ENCODE measurements around the gene DAPK2.
A peak's percentile ranks its signal among the peaks of the same experiment; 100 is the strongest.

DAPK2 gene

DNA sequence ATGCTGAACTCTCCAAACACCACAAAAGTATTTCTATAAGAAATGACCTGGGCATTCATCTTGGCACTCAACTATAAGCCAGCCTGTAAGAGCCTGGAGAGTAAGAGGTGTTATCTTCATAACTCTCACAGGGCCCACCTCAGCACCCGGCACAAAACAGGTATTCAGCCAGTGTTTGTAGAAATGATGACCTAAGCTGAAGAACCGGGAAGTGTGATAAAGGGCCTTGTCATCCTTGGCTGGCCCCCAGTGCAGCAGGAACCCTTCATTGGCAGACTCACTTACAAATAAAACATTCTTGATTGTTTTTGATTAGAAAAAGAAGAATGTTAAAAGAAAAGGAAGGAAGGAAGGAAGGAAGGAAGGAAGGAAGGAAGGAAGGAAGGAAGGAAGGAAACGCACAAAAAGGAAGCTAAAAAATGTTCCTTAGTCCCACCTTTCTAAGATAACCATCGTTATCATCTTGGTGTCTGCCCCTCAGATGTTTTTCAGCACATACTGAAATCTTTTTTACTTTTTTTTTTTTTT, 52.1 kb downstream of the DAPK2 start:
- DNase-seq: no peak

DNA sequence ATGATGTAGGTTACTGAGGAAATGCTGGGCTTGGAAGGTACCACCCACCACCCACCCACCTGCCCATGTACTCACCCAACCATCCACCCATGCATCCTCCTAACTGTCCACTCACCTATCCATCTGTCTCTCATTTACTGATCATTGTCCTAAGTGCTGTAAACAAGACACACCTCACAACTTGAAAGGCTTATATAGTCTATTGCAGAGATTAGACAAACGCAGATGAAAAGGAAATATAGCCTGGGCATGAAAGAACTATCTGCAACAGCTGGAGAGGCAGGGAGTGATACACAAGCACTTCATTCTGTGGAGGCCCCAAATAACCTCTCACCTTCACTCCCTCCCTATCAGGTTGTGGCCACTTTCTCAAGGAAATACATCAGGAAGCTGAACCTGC, 54.0 kb downstream of the DAPK2 start:
- no peak for DNase-seq

DNA sequence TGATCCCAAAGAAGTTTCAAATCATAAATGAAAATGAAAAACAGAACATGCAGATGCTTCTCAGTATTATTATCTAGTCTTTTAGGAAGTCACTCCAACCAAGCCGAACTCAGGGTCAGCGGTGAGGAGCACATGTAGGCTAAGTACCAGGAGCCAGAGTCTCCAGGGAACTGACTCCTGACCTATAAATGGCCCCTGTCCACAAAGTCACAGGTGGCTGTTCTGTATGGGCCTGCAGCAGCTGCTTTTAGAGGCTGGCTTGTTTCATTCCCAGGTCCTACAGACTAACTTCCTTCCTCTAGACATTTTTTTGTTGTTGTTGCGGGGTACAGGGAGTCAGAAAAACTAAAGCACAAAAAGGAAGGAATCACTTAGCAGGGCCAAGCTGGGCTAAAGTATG, 54.6 kb downstream of the DAPK2 start:
- DNase-seq: no peak

DNA sequence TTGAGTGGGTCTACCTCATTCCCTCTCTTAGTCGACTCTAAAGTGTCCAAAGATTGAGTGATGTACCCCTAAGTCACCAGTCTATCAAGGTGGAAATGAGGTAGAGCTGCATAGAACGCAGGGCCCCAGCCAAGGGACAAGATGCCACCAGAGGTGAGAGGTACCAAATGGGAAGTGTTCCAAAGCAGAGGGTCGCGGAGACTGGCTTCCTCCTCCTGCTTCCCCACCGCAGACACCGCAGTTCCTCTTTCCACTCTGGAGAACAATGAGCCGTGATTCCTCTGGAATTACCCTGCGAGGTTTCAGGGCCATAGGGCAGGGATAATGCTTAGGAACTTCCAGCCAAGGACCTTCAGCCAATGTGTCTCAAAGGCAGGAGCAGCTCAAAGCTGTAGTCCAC, 55.8 kb downstream of the DAPK2 start:
- no peak for DNase-seq

DNA sequence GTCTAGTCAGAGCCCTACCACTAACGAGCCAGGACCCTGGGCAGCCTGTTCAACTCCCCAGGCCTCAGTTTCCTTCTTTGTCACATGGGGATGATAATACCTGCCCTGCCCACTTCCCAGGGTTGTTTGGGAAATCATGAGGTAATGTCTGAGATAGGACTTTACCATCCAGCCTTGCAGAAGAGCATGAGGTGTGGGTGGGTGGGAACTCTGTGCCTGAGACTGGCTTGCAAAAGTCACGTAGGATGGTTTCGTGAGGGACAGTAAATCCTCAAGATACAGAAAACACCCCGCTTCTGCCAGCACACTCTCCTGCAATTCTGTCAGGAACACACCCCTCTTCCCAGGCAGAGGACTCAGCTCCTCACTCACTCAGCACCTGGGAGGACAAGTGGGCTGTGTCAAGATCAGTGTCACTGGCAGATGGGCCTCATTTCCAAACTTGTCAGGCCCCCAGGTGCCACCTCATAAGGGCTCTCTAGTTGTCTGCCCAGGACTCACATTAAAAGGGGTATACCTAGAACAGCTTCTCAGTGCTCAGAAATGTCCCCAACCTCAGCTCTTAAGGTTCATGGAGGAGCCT, 58.4 kb downstream of the DAPK2 start:
- DNase-seq: no peak

DNA sequence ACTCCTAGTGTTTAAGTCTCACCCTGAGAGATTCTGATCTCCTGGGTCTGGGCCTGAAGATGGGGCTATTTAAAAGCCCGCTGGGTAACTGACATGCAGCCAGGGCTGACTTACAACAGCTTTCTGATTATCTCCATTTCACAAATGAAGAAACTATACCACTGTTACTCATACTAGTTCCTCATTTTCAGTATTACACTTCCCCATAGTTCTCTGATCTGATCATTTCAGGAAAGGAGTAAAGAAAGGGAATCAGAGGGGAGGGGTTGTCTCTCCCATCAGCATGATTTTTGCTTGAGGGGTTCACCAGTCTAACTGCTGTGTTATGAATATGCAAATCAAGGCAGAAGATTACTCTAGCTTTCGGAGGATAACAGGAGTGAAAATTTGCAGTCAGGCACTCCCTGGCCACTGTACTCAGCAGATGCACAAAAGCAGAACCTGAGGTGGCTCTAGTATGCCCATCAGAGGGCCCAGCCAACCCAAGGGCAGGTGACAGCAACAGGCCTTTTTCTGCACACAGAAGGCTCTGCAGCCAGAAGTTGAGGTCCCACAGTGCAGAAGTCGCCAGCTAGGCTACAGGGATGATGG, 59.4 kb downstream of the DAPK2 start:
- DNase-seq: no peak

DNA sequence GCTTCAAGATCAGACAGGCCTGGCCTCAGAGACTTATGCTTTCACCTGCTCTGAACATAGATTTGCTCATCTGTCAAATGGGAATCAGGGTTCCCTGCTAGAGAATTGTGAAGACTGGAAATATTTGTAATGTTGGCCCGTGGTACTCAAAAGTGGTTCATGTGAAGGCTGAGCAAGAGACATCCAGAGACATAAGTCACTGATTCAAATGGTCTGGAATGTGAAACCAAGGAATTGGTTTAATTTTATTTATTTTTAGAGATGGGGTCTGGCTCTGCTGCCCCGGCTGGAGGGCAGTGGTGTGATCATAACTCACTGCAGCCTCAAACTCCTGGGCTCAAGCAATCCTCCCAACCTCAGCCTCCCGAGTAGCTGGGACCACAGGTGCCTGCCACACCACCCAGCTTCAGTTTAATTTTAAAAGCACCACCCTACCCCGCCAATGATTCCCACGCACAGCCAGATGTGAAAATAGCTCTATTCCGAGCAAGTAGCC, 60.1 kb downstream of the DAPK2 start:
- no peak for DNase-seq

DNA sequence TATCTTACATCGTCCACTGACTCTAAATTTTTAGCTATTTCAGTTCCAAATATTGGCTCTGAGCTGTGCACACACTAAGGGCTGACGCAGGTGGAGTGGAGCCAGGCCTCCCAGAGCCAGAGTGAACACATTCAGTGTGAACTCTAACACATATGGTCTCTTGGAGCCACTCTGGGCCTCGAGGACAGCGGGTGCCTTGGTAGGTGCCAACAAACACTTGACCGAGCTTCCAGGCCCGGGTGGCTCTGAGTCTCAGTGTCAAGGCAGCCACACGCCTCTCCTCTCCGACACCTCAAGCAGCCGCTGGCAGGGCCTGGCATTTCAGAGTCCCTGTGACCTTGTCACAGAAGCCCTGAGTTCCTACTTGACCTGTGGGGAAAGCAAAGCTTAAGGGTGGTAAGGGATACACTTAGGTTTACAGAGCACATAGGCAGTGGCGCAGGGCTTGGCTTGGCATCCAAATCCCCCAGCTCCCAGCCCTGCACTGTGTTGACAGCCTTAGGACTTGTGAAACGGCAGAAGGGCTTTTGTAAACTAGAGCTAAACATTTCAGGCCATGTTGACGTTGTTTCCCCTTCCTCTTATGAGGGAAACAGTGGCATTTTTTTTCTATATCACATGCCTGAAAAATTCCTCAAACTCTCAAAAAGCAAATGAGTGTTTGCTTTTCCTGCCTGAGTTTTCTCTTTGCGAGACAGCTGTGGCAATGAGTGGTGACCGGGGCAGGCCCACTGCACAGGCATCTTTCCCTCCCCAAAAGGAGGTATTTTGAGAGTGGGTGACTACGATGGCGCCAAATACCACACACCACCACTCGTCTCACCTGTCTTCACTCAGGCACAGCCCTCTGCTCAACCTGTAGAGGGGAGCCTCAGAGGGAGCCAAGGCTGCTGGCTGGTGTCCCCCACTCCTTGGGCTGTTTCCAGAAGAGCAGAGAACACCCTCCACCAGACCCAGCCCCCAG, 60.8 kb downstream of the DAPK2 start:
- no peak for DNase-seq

DNA sequence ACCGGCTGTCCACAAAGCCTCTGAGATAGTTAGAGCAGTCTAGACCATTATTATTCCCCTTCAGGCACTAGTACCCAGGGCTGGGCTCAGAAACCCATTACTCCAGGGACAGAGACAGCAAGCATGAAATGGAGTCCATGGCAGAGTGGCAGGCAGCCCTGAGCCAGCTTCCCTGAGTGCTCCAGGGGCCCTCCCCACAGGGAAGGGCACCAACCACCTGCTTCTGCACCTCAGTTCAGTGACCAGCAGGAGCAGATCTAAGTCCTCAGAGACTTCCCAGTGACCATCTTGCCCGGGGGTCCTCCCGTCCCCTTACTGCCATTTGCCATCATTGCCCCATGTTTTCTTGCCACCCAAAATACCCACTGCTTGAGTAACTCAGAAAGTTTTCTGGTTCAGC, 62.0 kb downstream of the DAPK2 start:
- DNase-seq: no peak

DNA sequence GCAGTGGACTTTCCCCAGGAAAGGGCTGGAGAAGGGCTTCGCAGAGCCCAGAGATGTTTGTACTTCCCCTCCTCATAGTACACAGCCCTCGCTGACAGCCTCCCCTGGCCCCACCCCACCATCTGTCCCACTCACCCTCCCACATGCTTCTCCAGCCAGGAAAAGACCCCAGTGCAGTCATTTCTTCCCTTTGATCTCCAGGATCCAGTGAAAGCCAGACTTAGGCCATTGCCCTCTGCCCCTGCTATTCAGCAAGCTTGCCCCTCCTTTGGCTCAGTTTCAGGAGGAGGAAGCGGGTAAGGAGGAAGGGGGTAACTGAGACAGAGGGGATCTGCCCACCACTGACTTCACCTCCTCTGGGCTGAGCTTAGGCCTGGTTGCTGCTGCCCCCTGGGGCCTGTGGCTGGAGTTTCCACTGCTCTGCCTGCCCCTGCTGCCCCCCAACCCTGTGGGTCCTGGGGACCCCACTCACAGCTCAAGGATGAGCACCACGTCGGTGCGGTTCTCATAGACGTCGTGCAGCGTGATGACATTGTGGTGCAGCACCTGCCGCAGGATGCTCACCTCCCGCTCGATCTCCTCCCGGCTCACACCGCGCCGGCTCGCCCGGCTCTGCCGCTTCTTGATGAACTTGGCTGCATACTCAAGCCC, 63.1 kb downstream of the DAPK2 start:
- DNase-seq: no peak

DNA sequence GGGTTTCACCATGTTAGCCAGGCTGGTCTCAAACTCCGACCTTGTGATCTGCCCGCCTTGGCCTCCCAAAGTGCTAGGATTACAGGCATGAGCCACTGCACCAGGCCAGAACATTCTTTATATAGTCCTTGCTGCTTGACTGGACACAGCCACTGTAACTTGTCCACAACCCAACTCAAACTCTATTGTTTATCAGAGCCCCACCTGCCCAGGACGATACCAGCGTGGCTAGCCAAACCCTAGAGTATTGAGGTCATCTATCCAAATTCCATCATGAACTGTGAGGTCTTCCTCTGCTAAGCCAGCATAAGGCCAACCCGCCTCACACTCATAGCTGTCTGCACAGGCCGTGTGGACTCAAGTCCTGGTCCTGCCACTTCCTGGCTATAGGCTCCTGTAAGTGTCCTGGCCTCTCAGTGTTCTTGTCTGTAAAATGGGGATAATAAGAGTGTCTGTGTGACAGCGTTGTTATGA, 63.9 kb downstream of the DAPK2 start:
- no peak for DNase-seq

DNA sequence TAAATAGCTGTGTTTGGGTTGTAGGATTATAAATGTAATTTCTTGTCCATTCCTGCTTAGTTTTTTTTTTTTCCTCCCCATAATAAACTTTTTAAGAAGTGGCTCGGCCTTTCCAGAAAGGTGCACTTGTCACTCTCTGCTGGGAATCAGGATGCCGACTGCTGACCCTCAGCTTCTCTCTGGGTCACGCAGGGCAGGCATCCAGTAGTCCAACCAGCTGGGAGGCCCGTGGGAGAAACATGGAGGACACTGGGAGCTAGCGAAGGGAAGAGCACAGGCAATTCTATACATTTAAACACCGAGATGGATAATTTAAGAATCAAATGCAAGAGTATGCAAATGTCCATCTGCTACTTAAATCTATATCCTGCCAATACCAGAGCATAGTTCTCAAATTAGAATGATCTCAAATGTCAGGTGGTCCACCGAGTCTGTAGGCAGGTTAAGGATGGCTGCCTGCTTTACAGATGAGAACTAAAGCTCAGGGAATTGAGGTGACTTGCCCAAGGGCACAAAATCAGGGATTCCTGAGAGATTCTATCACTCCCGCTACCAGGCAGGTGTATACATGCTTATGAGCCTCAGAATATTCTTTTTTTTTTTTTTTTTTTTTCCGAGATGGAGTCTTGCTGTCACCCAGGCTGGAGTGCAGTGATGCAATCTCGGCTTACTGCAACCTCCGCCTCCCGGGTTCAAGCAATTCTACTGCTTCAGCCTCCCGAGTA, 64.5 kb downstream of the DAPK2 start:
- no peak for DNase-seq

DNA sequence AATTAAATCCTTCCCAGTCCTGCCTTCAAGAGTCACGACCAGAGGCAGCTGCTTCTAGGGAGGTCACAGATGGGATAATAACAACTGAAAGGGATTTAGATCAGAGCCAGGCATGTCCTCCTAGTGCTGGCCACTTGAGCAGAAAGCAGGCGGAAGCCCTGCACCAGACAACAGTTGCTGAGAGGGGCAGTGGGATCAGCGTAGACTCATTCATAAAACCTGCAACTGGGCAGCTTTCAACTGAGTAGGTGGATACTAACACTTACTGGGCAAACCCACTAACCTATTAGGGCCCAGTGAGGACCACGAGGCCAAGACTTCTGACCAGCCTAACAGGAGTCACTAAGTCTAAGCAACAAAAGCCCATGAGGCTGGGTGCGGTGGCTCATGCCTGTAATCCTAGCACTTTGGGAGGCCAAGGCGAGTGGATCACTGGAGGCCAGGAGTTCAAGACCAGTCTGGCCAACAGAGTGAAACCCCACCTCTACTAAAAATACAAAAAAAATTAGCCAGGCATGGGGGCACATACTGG, 67.0 kb downstream of the DAPK2 start:
- DNase-seq: no peak

DNA sequence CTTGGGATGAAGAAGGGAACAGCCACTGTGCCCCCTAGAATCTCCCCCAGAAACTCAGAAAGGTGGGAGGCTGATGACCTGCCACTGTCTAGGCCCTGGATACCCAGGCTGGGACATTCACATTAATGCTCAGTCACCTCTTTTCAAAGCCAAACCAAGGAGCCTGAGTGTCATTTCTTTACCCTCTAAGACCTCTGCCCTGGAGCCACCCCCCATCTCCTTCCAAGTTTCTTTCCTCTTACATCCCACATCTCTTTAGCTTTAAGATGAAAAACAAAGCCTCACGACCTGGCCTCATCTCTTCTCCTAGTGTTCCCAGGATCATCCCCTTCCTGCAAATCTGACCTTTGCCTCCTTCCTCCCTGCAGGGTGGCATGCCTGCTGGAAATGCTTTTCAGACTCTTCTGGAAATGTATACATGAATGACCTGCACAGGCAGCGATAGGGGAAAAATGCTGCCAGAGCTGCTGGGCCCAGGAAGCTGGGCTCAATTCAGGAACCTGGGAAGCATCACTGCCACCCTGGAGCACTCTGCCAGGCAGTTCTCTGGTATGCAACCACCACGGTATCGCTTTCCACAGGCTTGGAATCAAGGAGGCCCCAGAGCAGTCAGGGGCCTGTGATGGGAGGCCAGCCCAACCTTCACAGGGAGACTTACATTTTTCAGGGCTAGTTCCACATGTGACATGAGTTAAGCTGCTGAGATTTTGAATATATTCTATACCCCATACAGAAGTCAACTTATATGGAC, 67.6 kb downstream of the DAPK2 start:
- no peak for DNase-seq

DNA sequence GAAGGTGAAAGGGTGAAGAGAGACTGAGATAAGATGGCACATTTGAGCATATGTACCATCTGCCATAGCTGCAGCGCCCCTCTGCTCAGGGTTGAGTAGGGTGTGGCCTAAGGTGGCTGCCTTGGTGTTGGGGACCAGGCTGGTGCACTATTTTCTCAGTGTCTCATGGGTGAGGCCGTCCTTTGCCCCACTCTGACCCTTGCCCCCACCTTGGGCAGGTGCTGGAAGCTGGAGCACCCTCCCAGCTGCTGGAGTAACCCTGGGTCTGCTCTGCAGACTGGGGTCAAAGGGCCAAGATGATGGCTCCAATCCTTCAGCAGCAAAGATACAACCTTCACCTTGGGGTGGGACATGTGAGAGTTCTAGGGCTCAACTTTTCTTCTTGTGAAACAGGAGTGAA, 69.2 kb downstream of the DAPK2 start:
- DNase-seq: no peak

DNA sequence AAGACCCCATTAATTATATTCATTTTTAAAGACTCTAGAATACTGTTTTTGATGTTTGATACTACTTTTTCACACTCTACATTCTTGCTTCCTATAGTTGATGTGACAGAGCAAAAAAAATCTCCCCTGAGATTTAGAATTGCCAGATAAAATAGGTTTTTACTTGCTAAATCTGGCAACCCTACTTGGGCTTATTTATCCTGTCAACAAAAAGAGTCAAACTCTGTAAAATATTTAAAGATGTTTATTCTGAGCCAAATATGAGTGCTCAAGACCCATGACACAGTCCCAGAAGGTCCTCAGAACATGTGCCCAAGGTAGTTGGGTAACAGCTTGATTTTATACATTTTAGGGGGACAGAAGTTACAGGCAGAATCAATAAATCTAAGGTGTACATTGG, 72.3 kb downstream of the DAPK2 start:
- DNase-seq: no peak

DNA sequence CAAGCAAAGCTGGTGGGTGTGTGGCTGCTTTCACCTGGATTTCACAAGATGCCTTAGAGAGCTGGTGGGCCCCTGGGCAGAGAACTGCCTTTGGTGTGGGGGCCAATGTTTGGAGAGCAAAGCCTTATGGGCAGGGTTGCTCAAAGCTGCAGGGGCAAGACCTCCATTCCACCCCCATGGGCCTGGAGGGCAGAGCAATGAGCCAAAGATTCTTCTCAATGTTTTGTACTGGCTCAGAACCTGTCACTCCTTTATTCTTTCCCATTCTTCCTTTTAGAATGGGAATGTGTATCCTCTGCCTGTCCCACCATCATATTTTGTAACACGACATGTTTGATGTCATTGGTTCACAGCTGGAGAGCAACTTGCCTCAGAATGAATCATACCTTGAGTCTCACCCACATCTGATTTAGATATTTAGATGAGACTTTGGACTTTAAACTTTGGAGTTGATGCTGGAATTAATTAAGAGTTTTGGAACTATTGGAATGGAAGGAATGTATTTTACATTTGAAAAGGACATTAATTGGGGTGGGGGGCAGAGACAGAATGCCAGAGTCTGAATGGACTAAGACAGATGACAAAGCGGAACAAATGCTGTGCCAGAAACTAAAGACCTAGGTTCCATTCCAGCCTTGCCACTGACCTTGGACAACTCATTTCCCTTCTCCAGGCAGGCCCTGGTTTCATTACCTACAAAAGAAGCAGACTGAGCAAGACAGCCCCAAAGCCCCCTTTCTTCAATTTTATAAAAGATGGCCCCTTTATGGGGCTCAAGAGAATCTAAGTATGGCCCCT, 72.9 kb downstream of the DAPK2 start:
- no peak for DNase-seq

DNA sequence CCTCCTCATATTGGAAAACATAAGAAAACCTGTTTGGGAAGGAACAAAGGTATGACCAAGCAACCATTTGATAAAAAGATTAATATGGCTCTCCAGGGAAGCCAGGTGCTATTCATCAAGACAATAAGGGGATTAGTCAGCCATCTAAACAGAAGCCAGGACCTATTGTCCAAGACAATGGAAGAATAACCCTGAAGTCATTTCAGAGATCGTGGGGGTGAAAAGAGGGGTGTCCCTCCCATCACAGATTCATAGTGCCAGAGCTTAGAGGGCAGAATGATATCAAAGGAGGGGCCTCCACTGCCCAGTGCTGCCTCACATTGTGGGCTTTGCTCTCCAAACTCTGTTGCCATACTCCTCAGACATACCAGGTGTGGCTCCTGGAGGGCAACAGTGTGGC, 73.5 kb downstream of the DAPK2 start:
- no peak for DNase-seq

DNA sequence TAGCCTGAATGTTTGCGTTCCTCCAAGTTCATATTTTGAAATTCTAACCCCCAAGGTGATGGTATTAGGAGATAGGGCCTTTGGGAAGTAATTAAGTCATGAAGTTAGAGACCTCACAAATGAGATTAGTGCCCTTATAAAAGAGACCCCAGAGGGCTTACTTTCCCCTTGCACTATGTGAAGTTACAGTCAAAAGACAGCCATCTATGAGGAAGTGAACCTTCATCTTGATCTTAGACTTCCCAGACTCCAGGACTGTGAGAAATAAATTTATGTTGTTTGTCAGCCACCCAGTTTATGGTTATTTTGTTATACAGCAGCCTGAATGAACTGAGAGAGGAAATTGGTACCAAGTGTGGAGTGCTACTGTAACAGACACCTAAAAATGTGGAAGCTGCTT, 74.4 kb downstream of the DAPK2 start:
- DNase-seq: no peak

DNA sequence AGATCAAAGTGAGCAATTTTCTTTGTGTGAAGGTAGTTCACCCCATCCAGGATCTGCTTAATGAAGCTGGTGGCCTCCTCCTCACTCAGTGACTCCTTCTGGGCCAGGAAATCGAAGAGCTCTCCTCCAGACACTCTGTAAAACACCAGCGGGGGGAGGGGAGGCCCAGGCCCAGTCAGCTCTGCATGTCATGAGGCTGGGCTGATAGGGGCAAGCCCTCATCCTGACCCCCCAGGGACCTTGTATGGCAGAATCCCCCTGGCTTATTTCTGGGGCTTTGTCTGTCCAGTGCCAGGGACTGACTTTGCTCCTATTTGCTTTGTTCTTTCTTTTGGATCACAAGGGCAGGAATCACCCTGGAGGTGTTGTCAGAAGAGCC, 74.9 kb downstream of the DAPK2 start:
- peak; percentile 17 for DNase-seq

Measured in activated CD4-positive, alpha-beta T cell treated with anti-CD3 and anti-CD28 coated beads for 1 hour (primary cell).